K562 (cell line): Measurements from ENCODE around the gene NDUFA3. TPM values are rescaled to one million over a fixed set of nuclear protein-coding genes. Genes with fewer than 3 reads are reported as not detected.

Experiments
- polyA plus RNA-seq, 8 experiments: library from polyadenylated mRNA; depleted of rRNA in 4 of 8; stranded (reverse) in 5 of 8; unstranded in 3 of 8; fragments of >200 nt; fragmentation: Nextera tagmentation in 2 of 8; fragmentation: Illumina TruSeq in 1 of 8; extraction: Ambion mirVana in 2 of 8; extraction: Trizol in 1 of 8; gene quantifications; 2 replicates each; pipeline versions ENCODE4 v1.2.1 to v1.2.3, GENCODE V29; 2011 to 2014; ENCODE audit warnings: inconsistent platforms in 1 of 8, missing spikeins in 1 of 8
- total RNA-seq, 7 experiments: library from RNA; depleted of rRNA in 6 of 7; stranded (reverse); fragments of >200 nt in 6 of 7; fragmentation: Illumina TruSeq in 2 of 7; extraction: Trizol in 2 of 7; gene quantifications; 2 replicates each; pipeline versions ENCODE4 v1.2.1 to v1.2.3, GENCODE V29; 2011 to 2021; ENCODE audit warnings: low replicate concordance in 1 of 7

Gene NDUFA3
- total and polyA plus RNA-seq, 9 of the 15 experiments (the other 6 are each of a cell fraction or from before 2014, with no cell fraction given): 39.2 to 279 (median 138) TPM

Other genes with a start within 250 kb of the NDUFA3 start
Only the 7 nearest of the 22 such genes appear.
- gene VSTM1, start 39.0 kb upstream of the NDUFA3 start, total RNA-seq (2014; rRNA removed): not detected in 2 replicates
- gene VSTM1, start 39.0 kb upstream of the NDUFA3 start, total RNA-seq (2014; rRNA removed; fragmentation: Illumina TruSeq; extraction: Trizol): not detected in 2 replicates
- not detected in 2 replicates for gene VSTM1, start 39.0 kb upstream of the NDUFA3 start, total RNA-seq (2015; rRNA removed; fragmentation: Illumina TruSeq; extraction: Trizol)
- gene VSTM1, start 39.0 kb upstream of the NDUFA3 start, total RNA-seq (2021): not detected in 2 replicates
- not detected in 2 replicates for gene VSTM1, start 39.0 kb upstream of the NDUFA3 start, polyA plus RNA-seq (2011; rRNA removed)
- gene VSTM1, start 39.0 kb upstream of the NDUFA3 start, polyA plus RNA-seq (2014; fragmentation: Illumina TruSeq; extraction: Trizol): not detected in 2 replicates
- not detected for gene VSTM1, start 39.0 kb upstream of the NDUFA3 start, polyA plus RNA-seq (2014; fragmentation: Nextera tagmentation; extraction: Ambion mirVana)
- not detected in 2 replicates for gene VSTM1, start 39.0 kb upstream of the NDUFA3 start, polyA plus RNA-seq (2014; rRNA removed)
- gene TARM1, start 21.5 kb upstream of the NDUFA3 start, total RNA-seq (2014; rRNA removed): not detected in 2 replicates
- not detected in 2 replicates for gene TARM1, start 21.5 kb upstream of the NDUFA3 start, total RNA-seq (2014; rRNA removed; fragmentation: Illumina TruSeq; extraction: Trizol)
- not detected in 2 replicates for gene TARM1, start 21.5 kb upstream of the NDUFA3 start, total RNA-seq (2015; rRNA removed; fragmentation: Illumina TruSeq; extraction: Trizol)
- gene TARM1, start 21.5 kb upstream of the NDUFA3 start, total RNA-seq (2021): not detected in 2 replicates
- not detected in 2 replicates for gene TARM1, start 21.5 kb upstream of the NDUFA3 start, polyA plus RNA-seq (2011; rRNA removed)
- gene TARM1, start 21.5 kb upstream of the NDUFA3 start, polyA plus RNA-seq (2014; fragmentation: Illumina TruSeq; extraction: Trizol): not detected in 2 replicates
- gene TARM1, start 21.5 kb upstream of the NDUFA3 start, polyA plus RNA-seq (2014; fragmentation: Nextera tagmentation; extraction: Ambion mirVana): not detected
- gene TARM1, start 21.5 kb upstream of the NDUFA3 start, polyA plus RNA-seq (2014; rRNA removed): not detected in 2 replicates
- gene OSCAR, start 2.1 kb upstream of the NDUFA3 start, total RNA-seq (2014; rRNA removed): 0.12 TPM in 1 of 2 replicates, not detected in the other
- gene OSCAR, start 2.1 kb upstream of the NDUFA3 start, total RNA-seq (2014; rRNA removed; fragmentation: Illumina TruSeq; extraction: Trizol): not detected in 2 replicates
- not detected in 2 replicates for gene OSCAR, start 2.1 kb upstream of the NDUFA3 start, total RNA-seq (2015; rRNA removed; fragmentation: Illumina TruSeq; extraction: Trizol)
- gene OSCAR, start 2.1 kb upstream of the NDUFA3 start, total RNA-seq (2021): 0.34 and 0.62 TPM in 2 replicates
- 0.09 and 0.13 TPM in 2 replicates for gene OSCAR, start 2.1 kb upstream of the NDUFA3 start, polyA plus RNA-seq (2011; rRNA removed)
- 0.09 and 0.11 TPM in 2 replicates for gene OSCAR, start 2.1 kb upstream of the NDUFA3 start, polyA plus RNA-seq (2014; fragmentation: Illumina TruSeq; extraction: Trizol)
- not detected for gene OSCAR, start 2.1 kb upstream of the NDUFA3 start, polyA plus RNA-seq (2014; fragmentation: Nextera tagmentation; extraction: Ambion mirVana)
- 0.13 and 0.20 TPM in 2 replicates for gene OSCAR, start 2.1 kb upstream of the NDUFA3 start, polyA plus RNA-seq (2014; rRNA removed)
- 16.4 and 18.1 TPM in 2 replicates for gene TFPT, start 12.8 kb downstream of the NDUFA3 start, total RNA-seq (2014; rRNA removed)
- gene TFPT, start 12.8 kb downstream of the NDUFA3 start, total RNA-seq (2014; rRNA removed; fragmentation: Illumina TruSeq; extraction: Trizol): 3.7 and 5.5 TPM in 2 replicates
- gene TFPT, start 12.8 kb downstream of the NDUFA3 start, total RNA-seq (2015; rRNA removed; fragmentation: Illumina TruSeq; extraction: Trizol): 14.4 and 14.9 TPM in 2 replicates
- gene TFPT, start 12.8 kb downstream of the NDUFA3 start, total RNA-seq (2021): 12.3 and 15.0 TPM in 2 replicates
- gene TFPT, start 12.8 kb downstream of the NDUFA3 start, polyA plus RNA-seq (2011; rRNA removed): 4.9 and 5.8 TPM in 2 replicates
- 9.2 and 13.3 TPM in 2 replicates for gene TFPT, start 12.8 kb downstream of the NDUFA3 start, polyA plus RNA-seq (2014; fragmentation: Illumina TruSeq; extraction: Trizol)
- 1 to 10 TPM in 1 of 2 experiments, under 1 TPM in 1; 0.72 to 1.6 TPM for gene TFPT, start 12.8 kb downstream of the NDUFA3 start, polyA plus RNA-seq (2014; fragmentation: Nextera tagmentation; extraction: Ambion mirVana)
- 15.9 and 16.2 TPM in 2 replicates for gene TFPT, start 12.8 kb downstream of the NDUFA3 start, polyA plus RNA-seq (2014; rRNA removed)
- 75.1 and 81.4 TPM in 2 replicates for gene PRPF31, start 12.9 kb downstream of the NDUFA3 start, total RNA-seq (2014; rRNA removed)
- gene PRPF31, start 12.9 kb downstream of the NDUFA3 start, total RNA-seq (2014; rRNA removed; fragmentation: Illumina TruSeq; extraction: Trizol): 46.8 and 52.5 TPM in 2 replicates
- 70.3 and 71.9 TPM in 2 replicates for gene PRPF31, start 12.9 kb downstream of the NDUFA3 start, total RNA-seq (2015; rRNA removed; fragmentation: Illumina TruSeq; extraction: Trizol)
- 90.3 and 92.2 TPM in 2 replicates for gene PRPF31, start 12.9 kb downstream of the NDUFA3 start, total RNA-seq (2021)
- 43.4 and 50.4 TPM in 2 replicates for gene PRPF31, start 12.9 kb downstream of the NDUFA3 start, polyA plus RNA-seq (2011; rRNA removed)
- gene PRPF31, start 12.9 kb downstream of the NDUFA3 start, polyA plus RNA-seq (2014; fragmentation: Illumina TruSeq; extraction: Trizol): 84.5 and 109 TPM in 2 replicates
- 10 to 100 TPM in 1 of 2 experiments, 1 to 10 TPM in 1; 5.8 to 12.9 TPM for gene PRPF31, start 12.9 kb downstream of the NDUFA3 start, polyA plus RNA-seq (2014; fragmentation: Nextera tagmentation; extraction: Ambion mirVana)
- 69.2 and 79.0 TPM in 2 replicates for gene PRPF31, start 12.9 kb downstream of the NDUFA3 start, polyA plus RNA-seq (2014; rRNA removed)
- 16.3 and 17.5 TPM in 2 replicates for gene CNOT3, start 34.9 kb downstream of the NDUFA3 start, total RNA-seq (2014; rRNA removed)
- 9.9 and 10.7 TPM in 2 replicates for gene CNOT3, start 34.9 kb downstream of the NDUFA3 start, total RNA-seq (2014; rRNA removed; fragmentation: Illumina TruSeq; extraction: Trizol)
- gene CNOT3, start 34.9 kb downstream of the NDUFA3 start, total RNA-seq (2015; rRNA removed; fragmentation: Illumina TruSeq; extraction: Trizol): 9.4 and 10.7 TPM in 2 replicates
- 51.4 and 60.4 TPM in 2 replicates for gene CNOT3, start 34.9 kb downstream of the NDUFA3 start, total RNA-seq (2021)
- gene CNOT3, start 34.9 kb downstream of the NDUFA3 start, polyA plus RNA-seq (2011; rRNA removed): 5.6 and 8.7 TPM in 2 replicates
- gene CNOT3, start 34.9 kb downstream of the NDUFA3 start, polyA plus RNA-seq (2014; fragmentation: Illumina TruSeq; extraction: Trizol): 56.5 and 63.4 TPM in 2 replicates
- gene CNOT3, start 34.9 kb downstream of the NDUFA3 start, polyA plus RNA-seq (2014; fragmentation: Nextera tagmentation; extraction: Ambion mirVana): under 1 TPM; 0.27 to 0.46 TPM
- gene CNOT3, start 34.9 kb downstream of the NDUFA3 start, polyA plus RNA-seq (2014; rRNA removed): 17.3 and 21.3 TPM in 2 replicates
- 10.5 and 12.6 TPM in 2 replicates for gene LENG1, start 56.9 kb downstream of the NDUFA3 start, total RNA-seq (2014; rRNA removed)
- 2.3 and 2.6 TPM in 2 replicates for gene LENG1, start 56.9 kb downstream of the NDUFA3 start, total RNA-seq (2014; rRNA removed; fragmentation: Illumina TruSeq; extraction: Trizol)
- 6.9 and 8.2 TPM in 2 replicates for gene LENG1, start 56.9 kb downstream of the NDUFA3 start, total RNA-seq (2015; rRNA removed; fragmentation: Illumina TruSeq; extraction: Trizol)
- 4.7 and 5.5 TPM in 2 replicates for gene LENG1, start 56.9 kb downstream of the NDUFA3 start, total RNA-seq (2021)
- 1.5 and 1.7 TPM in 2 replicates for gene LENG1, start 56.9 kb downstream of the NDUFA3 start, polyA plus RNA-seq (2011; rRNA removed)
- 6.2 and 6.7 TPM in 2 replicates for gene LENG1, start 56.9 kb downstream of the NDUFA3 start, polyA plus RNA-seq (2014; fragmentation: Illumina TruSeq; extraction: Trizol)
- gene LENG1, start 56.9 kb downstream of the NDUFA3 start, polyA plus RNA-seq (2014; fragmentation: Nextera tagmentation; extraction: Ambion mirVana): under 1 TPM; 0.30 to 0.77 TPM
- 6.7 and 9.1 TPM in 2 replicates for gene LENG1, start 56.9 kb downstream of the NDUFA3 start, polyA plus RNA-seq (2014; rRNA removed)